ENCODE results near the gene DEPP1.

The DEPP1 gene

DNA sequence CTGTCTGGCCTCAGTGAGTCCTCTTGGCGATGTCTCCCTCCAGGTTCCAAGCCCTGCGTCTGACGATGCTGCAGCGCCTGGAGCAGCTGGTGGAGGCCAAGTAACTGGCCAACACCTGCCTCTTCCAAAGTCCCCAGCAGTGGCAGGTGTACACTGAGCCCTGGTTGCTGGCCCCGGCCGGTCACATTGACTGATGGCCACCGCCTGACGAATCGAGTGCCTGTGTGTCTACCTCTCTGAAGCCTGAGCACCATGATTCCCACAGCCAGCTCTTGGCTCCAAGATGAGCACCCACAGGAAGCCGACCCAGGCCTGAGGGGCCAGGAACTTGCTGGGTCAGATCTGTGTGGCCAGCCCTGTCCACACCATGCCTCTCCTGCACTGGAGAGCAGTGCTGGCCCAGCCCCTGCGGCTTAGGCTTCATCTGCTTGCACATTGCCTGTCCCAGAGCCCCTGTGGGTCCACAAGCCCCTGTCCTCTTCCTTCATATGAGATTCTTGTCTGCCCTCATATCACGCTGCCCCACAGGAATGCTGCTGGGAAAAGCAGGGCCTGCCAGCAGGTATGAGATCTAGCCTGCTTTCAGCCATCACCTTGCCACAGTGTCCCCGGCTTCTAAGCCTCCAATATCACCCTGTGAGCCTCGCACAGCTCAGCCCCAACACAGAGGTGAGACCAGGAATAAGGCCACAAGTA lies 14.8 kb upstream of the DEPP1 start:
- DNase-seq = no peak

DNA sequence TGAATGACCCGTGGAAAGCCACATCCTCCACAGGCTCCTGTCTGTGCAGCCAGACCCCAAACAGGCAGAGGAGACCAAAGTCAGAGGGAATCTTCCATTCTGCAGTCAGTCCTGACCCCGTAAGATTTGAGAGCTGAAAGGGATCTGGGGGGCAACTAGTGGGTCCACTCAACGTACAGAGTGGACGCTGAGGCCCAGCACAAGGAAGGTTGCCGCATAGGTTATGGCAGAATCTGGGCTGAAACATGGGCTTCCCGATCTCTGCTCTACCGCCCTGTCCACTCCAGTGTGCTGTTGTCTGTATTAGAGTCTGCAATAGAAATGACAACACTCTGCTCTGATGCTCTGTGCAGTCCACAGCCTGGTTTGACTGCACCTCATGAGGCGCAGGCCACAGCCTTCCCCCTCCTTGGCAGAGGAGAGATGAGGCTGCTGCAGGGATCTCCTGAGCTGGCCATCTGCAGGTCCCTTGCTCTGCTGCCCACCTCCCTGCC lies 14.2 kb upstream of the DEPP1 start:
- DNase-seq = no peak

GRCh38 chr10:44992070-44992731 lies 13.6 kb upstream of the DEPP1 start:
- DNase-seq = no peak

GRCh38 chr10:44991571-44991970 lies 13.0 kb upstream of the DEPP1 start:
- DNase-seq = no peak

DNA sequence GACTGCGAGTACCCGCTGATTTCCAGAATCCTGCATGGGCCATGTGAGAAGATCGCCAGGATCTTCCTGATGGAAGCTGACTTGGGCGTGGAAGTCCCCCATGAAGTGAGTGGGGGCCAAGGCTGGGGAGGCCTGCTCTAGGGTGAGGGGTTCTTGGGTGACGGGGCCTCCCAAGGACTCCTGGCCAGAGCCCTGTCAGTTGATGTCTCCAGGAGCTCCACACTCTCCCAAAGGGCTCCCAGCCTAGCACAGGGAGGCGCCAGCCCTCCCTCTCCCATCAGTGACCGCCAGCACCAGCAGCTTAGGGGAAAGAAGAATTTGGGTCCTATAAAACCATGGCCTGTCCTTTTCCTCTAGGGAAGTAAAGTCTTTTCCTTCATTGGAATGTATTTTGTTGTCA lies 12.4 kb upstream of the DEPP1 start:
- no peak for DNase-seq

DNA sequence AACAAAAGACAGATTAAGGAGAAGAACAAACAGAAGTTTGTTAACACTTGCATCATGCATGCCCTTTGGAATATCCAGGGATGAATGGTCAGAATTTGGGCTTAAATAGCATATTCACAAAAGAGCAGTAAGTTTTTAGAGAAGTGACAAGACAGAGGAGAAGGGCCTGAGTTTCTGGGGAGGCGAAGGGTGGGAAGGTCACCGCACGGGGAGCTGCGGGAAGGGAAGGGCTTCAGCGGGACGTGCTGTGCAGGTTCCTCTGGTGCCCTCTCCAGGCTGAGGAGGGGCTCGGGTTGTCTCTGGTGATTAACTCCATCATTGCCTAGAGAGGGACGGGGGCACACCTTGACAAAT lies 11.7 kb upstream of the DEPP1 start:
- DNase-seq = no peak

- DNase-seq = no peak
These were observed 11.1 kb upstream of the DEPP1 start for GRCh38 chr10:44989597-44990301.

DNA sequence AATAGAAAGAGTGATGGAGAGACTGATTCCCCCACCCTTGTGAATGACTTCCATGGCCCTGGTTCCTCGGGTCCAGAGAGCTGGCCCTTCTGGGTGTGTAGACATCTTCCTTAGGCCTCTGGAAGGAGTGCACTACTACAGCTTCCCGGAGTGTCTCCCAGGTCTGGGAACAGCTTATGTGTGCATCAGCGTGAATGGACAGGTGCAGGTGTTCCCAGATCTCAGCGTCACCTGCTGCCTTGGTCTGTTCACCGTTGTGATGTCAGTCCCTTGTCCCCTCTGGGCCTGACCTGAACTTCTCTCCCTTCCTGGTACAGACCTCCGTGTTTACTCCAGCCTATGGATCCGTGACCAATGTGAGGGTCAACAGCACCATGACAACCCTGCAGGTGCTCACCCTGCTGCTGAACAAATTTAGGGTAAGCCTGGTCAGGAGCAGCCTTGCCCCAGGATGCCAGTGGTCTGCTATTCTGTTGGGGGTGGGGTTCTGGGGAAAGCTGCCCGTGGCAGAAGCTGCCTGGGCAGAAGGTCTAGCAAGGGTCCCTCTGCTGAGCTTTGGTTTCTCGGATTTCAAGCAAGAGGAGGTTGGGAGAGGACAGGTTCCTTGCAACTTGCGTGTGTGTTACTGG lies 10.5 kb upstream of the DEPP1 start:
- no peak for DNase-seq

GRCh38 chr10:44986670-44987069 lies 8.1 kb upstream of the DEPP1 start:
- no peak for DNase-seq

GRCh38 chr10:44986179-44986578 lies 7.6 kb upstream of the DEPP1 start:
- no peak for DNase-seq

DNA sequence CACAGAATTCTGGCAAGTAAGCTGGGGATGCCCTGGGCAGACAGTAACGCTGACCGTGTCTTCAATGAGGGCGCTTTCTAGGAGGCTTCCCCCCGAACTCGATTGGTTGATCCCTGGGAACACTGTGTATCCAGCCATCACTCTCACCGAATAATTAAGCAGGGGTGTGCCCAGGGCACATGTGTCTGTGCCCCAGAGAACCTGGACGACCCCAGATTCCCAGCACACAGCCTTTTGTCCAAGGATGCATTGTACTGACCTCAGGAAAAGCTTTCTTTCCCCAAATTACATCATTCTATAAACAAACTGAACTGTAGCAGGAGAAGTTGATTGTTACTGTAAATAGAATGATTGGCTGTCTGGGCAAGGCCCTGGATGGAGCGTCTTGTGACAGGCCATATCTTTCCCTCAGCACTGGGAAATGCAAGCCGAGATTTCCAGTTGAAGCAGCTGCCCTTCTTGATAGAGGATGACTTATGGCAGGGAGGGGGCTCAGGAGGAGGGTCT lies 6.6 kb upstream of the DEPP1 start:
- no peak for DNase-seq

GRCh38 chr10:44984671-44985101 lies 6.1 kb upstream of the DEPP1 start:
- no peak for DNase-seq

DNA sequence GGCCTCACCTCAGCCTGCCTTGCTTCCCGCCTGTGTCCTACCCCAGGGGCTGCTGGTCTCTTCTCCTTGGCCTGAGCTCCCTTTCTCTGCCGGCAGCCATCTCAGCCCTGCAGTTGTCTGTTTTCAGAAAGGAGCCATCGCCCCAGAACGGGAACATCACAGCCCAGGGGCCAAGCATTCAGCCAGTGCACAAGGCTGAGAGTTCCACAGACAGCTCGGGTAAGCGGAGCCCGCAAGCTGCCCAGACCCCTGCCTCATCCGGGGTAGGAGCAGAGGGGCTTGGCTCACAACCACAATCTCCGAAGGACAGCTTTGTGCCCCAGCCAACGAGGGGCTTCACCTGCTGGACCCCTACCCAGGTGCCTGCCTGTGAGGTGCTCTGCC lies 5.3 kb upstream of the DEPP1 start:
- DNase-seq = no peak

DNA sequence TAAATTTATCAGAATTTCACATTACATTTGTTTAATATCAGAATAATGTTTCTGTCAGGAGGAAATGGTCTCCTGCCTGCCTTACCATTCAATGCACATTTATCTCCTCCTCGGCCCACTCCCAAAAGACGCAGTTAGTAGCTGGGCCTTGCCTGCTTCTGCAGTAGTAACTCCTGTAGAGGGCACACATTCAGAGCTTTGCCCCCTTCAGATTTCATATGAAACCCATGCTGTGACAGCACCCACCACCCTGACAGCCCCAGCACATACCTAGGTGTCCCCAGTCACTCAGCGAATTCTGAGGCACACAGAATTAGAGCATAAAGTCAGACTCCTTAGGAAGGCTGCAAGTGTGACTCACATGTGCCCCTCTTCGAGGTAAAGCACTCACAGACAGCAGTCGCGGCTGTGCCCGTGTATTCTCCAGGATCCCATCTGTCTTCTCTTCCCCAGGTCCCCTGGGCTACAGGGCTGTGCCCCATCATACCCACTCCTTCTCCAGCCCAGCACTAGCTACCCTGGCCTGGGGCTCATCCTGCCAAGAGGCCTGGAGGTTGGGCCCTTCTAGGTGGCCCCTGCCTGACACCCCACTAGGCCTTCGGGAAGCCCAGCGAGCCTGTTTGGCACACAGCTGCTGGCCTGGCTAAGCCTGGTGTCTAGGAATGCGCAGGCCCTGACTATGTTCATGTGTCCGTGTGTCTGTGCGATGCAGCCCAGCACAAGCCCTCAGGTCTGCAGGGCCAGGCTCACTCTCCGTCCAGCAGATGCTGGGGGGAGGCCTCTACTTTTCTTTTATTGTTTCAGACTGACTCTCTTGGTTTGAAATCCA lies 4.7 kb upstream of the DEPP1 start:
- no peak for DNase-seq

DNA sequence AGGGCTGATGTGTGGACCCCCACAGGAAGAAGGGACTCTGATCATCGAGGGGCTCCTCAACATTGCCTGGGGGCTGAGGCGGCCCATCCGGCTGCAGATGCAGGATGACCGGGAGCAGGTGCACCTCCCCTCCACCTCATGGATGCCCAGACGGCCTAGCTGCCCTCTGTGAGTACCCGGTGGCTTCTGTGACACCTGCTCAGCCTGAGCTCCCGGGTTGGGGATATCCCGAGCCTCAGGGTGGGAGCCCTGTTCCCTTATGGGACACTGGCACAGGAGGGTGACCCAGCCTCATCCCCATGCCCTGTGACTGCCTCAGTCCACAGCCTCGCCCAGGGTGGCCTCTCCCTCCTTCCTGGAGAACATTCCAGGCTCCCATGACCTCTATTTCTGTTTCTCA lies 3.9 kb upstream of the DEPP1 start:
- no peak for DNase-seq

- no peak for DNase-seq
These were observed 3.5 kb upstream of the DEPP1 start for GRCh38 chr10:44982114-44982460.

- DNase-seq = peak; percentile 13
These were observed 2.8 kb upstream of the DEPP1 start for GRCh38 chr10:44981172-44982113.

DNA sequence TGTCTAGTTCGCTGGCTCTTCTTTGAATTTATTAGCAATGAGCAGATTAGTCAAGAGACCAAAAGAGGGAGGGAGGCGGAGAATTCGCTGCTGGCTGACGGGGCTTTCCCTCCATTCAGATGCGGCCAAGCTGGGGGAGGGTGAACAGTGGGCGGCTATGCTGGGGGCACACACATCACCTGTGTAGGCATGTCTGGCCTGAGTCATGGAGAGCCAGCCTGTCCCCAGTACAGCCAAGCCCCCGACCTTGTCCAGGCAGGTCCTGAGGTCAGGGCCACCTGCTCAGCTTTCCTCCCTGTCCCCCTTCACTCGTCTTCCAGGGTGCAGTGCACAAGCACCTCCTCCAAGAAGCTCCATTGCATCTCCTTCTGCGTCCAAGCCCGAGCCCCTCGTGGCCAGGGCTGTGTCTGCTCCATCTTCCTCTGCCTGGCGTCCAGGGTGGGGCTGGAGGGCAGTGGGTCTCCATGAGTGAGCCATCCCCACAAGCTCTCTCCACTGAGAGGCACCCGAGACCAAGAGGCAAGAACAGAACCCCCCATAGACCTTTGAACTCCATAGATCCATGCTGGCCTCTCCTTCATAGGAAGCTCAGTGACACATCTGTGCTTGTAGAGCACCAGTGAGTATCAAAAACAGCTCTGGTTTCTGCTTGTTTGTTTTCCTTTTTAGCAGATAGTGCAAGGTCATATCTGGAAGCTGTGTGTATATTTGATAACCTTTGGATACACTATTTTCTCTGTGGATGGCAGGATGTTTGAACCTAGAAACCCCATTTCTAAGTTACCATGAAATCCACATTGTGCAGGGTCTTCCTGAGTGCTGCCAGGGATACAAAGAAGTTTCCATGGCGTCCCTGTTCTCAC lies 1.9 kb upstream of the DEPP1 start:
- no peak for DNase-seq

- no peak for DNase-seq
These were observed 927 bp upstream of the DEPP1 start for GRCh38 chr10:44979281-44980191.
